Activated T-cell treated with anti-CD3 and anti-CD28 coated beads for 48 hours (primary cell): Measurements from ENCODE around the gene MMP25.
"Not testable (repeated sequence)": the region's sequence is repeated elsewhere in the genome, so short reads cannot be mapped to it uniquely, and the experiment has no call there.

ENCODE experiments used
- DNase-seq: peaks from one replicate; pipeline ENCODE4 v3.0.0-alpha.2; 2020; ENCODE audit warnings: low read depth

Gene MMP25

DNA sequence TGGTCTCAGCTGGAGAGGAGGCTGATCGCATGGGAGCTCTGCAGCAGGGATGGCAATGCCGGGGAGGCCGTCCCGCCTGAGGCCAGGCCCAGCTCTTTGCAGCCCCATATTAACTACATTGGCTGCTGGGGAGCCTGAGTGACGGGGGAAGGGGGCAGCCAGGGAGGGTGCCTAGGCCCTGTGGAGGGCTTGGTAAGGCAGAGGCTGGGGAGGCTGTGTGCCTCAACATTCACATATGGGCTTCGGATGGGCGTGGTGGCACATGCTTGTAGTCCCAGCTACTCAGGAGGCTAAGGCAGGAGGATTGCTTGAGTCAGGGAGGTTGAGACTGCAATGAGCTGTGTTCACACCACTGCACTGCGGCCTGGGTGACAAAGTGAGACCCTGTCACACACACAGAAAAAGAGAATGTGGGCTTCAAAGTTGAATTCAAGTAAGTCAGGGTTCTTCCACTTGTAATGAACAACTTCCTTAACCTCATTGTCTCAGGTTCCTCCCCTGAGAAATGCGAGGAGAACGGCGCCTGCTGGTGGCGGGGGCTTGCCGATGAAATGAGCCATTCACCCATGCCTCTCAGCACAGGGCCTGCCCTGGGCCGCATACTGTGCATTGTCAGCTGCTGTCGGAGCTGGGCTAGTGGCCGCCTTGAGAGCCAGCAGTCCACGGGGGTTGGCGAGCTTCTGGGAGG lies 26.4 kb downstream of the MMP25 start:
- not testable (repeated sequence) for DNase-seq

DNA sequence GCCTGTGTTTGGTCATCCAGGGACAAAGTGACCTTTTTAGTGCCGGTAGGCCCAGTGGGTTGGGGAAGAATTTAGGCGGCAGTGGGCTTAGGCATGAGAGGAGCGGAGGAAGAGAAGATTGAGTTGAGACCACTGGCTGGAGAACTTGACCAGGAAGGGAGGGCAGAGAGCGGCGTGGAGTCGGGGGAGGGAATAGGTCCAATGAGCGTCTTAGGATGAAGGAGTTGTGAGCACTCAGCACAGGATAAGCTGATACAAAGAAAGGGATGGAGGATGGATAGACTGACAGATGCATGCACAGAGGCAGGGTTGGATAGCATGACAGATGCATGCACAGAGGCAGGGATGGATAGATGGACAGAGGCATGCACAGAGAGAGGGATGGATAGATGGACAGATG lies 27.1 kb downstream of the MMP25 start:
- no peak for DNase-seq

DNA sequence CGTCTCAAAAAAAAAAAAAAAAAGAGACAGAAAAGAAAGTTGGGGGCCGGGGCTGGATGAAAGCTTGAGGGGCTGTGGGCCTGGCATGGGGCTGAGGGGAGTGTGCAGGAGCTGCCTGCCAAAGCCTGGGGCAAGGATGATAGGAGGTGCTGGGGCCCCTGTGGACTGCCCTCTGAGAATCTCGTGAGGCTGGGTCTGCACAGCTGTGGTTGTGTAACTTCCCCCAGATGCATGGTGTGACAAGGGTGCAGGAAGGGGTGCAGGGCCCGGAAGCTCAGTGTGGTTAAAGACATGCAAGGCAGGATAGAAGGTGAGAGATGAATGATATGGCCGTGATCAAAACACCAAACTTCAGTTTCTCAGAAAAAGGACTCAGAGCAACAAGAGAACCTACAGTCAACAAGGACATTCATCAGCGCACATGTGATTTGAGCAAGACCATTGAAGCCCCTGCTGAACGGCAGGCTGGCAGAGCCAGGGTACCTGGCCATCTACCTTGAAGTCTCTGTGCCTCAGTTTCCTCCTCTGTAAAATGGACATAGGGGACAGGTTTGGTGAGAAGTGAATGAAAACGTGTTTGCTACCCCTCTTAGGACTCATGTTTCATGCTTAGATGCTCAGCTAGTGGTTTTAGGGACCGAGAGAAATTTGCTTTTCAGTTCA lies 28.6 kb downstream of the MMP25 start:
- peak; percentile 71 for DNase-seq

GRCh38 chr16:3075523-3075915 lies 29.2 kb downstream of the MMP25 start:
- no peak for DNase-seq

- not testable (repeated sequence) for DNase-seq
These were observed 29.6 kb downstream of the MMP25 start for GRCh38 chr16:3075946-3076345.

GRCh38 chr16:3076577-3076976 lies 30.2 kb downstream of the MMP25 start:
- DNase-seq: no peak

DNA sequence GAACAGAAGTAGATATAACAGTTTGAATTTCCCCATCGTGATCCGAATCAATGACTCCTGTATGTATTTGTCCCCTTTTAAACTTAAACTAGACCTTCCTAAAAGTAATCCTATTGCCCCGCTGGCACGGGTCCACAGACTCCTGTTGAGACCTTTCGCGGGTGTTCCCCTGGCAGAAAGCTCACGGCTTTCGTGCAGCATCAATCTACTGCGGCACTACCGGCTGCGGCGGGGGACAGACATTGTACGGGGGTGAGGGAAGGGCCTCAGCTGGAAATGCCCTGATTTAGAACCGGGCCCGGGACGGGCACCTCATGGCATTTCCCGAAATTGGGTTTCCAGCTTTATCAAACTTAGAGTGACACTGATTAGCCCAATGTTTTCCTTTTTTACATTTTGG lies 33.7 kb downstream of the MMP25 start:
- DNase-seq: no peak

DNA sequence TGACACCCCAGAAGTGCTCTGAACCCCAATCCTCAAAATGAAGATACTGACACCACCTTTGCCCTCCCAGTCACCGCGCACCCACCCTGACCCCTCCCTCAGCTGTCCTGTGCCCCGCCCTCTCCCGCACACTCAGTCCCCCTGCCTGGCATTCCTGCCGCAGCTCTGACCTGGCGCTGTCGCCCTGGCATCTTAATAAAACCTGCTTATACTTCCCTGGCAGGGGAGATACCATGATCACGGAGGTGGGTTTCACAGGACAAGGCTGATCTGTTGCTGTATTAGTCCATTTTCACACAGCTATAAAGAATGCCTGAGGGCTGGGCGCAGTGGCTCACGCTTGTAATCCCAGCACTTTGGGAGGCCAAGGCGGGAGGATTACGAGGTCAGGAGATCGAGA lies 35.6 kb downstream of the MMP25 start:
- not testable (repeated sequence) for DNase-seq

DNA sequence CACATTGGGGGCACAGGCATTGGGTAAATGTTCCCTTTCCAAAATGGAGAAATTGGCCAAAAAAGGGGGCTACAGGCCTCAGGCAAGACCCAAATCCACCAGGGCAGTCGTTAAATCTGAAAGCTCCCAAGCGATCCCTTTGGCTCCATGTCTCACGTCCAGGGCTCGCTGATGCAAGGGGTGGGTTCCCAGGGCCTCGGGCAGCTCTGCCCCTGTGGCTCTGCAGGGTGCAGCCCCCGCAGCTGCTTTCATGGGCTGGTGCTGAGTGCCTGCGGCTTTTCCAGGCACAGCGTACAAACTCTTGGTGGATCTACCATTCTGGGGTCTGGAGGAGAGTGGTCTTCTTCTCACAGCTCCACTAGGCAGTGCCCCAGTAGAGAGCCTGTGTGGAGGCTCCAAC lies 37.0 kb downstream of the MMP25 start:
- DNase-seq: not testable (repeated sequence)

DNA sequence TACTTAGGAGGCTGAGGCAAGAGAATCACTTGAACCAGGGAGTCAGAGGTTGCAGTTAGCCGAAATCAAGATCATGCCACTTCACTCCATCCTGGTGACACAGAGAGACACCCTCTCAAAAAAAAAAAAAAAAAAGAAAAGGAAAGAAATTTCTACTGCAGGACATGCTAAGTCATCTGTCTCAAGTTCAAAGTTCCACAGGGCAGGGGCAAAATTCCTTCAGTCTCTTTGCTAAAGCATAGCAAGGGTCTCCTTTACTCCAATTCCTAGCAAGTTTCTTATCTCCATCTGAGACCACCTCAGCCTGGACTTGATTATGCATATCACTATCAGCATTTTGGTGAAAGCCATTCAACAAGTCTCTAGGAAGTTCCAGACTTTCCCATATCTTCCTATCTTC lies 38.1 kb downstream of the MMP25 start:
- DNase-seq: no peak

DNA sequence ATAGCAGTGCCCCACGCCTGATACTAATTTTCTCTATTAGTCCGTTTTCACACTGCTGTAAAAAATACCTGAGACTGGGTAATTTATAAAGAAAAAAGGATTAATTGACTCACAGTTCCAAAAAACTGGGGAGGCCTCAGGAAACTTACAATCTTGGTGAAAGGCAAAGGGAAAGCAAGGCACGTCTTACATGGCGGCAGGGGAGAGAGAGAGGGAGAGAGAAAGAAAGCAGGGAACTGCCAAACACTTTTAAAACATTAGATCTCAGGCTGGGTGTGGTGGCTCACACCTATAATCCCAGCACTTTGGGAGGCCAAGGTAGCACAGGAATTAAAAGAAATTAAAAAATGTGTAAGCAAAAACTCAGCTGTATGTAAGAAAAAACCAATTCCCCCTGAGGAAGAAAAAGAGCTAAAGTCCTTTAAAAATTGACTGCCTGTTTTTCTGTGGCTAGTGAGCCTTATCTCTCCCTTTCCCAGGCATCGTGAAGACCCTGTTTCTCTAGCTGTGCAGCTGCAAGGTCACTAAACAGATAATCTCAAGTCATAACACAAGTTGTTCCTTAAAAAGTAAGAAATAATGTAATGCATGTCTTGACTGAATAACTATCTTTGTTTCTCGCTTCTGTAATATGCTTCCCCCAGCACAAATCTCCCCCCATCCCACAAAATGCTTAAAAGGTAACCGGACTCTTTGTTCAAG lies 38.8 kb downstream of the MMP25 start:
- DNase-seq: no peak

DNA sequence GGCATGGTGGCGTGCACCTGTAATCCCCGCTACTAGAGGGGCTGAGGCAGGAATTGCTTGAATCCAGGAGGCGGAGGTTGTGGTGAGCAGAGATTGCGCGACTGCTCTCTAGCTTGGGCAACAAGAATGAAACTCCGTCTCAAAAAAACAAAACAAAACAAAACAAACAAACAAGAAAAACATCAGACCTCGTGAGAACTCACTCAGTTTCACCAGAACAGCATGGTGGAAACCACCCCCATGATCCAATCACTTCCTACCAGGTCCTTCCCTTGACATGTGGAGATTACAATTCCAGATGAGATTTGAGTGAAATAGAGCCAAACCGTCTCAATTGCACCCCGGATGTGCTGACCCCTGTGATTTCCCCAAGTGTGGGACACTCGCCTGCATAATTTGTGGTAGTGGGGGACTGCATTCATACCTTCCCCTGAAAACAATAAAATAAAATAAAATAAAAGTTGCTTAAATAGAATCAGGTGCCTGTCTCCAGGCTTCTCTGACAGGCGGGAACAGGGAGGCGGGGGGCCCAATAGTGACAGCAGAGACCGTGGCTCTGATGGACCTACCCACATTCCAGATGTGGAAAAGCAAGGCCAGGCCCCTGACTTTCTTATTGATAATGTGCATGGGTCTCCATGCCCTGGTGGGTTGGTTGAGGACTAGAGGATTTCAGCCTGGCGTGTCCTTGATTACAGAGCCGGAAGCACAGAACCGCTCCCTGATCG lies 39.7 kb downstream of the MMP25 start:
- DNase-seq: no peak

DNA sequence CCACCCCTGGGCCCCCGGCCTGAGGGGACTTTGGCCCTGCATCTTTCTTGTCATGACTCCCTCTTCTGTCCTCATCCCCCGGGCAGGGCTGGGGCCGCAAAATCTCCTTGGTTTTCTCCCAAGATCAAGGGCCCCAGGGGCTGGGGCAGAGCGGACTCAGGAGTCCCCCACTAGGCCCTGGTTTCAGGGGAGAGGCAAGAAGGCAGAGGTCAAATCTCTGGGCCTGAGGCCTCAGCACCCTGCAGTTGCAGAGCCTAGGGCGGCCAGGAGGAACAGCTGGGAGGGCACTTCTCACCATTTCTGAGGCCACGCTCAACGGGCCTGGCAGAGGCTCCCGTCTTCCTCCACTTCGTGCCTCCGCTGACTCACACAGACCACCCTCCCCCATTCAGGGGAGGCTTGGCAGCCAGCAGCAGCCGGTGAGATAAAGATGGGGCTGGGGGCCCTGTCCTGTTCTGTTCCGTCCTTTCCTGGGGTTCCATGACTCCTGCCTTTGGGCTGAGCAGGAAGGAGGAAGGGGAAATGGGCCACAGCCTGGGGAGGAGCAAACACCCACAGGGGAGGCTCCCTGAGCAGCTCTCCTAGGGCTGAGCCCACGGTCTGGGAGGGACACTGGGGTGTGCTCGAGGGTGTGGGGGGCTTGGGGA lies 40.4 kb downstream of the MMP25 start:
- DNase-seq: no peak

GRCh38 chr16:3087243-3088235 lies 41.2 kb downstream of the MMP25 start:
- no peak for DNase-seq

DNA sequence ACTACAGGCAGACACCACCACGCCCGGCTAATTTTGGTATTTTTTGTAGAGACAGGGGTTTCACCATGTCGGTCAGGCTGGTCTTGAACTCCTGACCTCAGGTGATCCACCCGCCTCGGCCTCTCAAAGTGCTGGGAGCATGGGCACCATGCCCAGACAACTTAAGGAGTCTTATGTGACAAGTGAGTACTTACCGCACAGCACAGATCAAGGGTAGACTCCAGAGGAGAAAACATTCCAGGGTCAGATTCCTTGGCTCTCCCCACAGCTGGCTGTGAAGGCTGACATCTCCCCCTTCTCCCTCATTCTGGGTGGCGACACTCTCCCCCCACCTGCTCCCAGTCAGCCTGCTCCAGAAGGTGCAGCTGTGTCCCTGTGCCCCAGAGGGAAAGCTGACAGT lies 42.1 kb downstream of the MMP25 start:
- no peak for DNase-seq

DNA sequence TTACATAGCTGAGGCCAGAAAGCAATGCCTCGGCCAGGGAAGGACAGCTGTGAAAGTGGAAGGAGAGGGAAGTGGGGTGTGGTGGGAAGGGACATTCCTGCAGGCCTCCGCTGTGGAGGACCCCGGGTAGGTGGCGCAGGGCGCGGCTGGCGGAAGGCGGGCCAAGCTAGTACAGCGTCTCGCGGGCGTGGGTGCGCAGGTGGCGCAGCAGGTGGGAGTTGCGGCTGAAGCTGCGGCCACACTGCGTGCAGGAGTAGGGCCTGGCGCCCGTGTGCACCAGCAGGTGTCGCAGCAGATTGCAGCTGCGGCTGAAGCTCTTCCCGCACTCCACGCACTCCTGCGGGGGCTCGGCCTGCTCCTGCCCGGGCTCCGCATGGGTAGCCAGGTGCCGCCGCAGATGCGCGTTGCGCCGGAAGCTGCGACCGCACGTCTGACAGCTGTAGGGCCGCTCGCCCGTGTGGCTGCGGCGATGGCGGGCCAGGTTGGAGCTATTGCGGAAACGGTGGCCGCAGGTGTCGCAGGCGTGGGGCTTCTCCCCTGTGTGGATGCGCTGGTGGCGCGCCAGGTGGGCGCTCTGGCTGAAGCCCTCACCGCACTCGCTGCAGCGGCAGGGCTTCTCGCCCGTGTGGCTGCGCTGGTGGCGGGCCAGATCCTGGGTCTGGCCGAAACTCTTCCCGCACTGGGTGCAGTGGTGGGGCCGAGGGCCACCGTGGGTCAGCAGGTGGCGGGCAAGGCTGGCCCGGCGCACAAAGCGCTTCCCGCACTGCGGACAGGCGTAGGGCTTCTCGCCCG lies 42.8 kb downstream of the MMP25 start:
- no peak for DNase-seq

DNA sequence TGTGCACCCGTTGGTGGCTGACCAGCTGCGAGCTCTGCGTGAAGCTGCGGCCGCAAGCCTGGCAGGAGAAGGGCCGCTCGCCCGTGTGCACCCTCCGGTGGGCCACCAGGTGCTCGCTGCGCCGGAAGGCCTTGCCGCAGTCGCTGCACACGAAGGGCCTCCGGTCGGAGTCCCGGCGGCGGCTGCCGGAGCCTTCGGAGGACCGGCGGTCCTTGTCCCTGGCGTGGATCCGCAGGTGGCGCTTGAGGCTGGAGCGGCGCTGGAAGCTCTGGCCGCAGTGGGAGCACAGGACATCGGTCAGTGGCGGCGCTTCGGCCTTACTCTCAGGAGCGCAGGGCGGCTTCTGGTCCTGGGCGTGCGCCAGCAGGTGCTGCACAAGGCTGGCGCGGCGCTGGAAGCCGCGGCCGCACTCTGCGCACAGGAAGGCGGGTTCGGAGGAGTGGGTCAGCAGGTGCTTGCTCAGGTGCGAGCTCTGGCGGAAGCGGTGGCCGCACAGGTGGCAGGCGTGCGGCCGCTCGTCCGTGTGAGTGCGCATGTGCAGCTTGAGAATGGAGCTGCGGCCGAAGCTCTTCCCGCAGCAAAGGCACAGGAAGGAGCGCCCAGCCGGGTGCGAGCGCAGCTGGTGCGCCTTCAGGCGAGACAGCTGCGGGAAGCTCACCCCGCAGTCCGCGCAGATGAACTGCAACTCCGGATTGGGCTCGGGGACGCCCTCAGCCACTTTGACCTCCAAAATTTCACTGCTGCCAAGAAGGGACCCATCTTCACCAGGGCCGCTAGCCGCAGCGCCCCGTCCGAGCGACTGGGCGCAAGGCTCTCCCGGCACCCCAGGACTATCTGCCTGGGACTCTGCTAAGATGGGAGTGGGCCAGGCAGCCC lies 43.6 kb downstream of the MMP25 start:
- no peak for DNase-seq

DNA sequence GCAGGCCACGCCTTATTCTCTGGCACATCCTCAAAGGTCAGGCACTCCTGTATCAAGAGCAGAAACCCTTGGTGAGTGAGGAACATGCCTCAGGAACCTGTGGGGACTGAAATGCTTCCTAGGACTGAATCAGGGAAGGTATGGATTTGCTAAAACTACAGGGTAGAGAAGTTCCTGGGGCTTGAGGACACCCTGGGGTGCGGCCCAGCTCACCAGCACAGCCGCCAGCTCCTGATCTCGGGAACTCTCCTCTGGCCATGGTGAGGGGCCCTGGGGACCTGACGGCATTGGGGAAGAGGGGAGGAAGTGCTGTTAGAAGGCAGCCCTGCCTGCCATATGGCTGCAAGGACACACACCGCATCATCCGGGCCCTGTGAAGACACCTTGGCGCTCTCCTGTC lies 45.2 kb downstream of the MMP25 start:
- no peak for DNase-seq

DNA sequence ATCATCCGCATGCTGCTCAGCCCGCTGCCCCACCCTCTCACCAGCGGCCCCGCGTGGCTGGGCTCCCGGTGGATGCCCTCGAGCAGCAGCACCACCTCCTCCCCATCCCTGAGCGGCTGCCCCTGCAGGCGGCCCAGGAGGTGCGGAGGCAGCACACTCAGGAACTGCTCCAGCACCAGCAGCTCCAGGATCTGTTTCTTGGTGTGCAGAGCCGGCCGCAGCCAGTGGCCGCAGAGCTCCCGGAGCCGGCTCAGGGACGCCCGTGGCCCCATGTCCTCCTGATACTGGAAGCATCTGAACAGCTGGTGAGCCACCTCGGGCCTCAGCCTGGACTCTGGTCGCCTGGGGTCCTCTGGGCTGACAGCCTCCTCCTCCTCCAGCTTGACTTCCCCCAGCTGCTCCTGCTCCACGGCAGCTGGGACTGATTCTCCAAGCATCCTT lies 46.2 kb downstream of the MMP25 start:
- DNase-seq: no peak
